HCT116 (cell line): Measurements from ENCODE around the gene TKFC. TPM values are rescaled to one million over a fixed set of nuclear protein-coding genes. Genes with fewer than 3 reads are reported as not detected.
A peak's percentile ranks its signal among the peaks of the same experiment; 100 is the strongest.

Experiments used
- ATAC-seq: fragments of 200-7000 bp; cut with Tn5 transposase; 2 replicates; pipeline ENCODE4 v1.9.1; 2020; ENCODE audit warnings: mild to moderate bottlenecking, moderate library complexity
- BruUV-seq: library from RNA; stranded (reverse); fragments of 400-500 nt; replicated peaks from 2 replicates; lab custom pipeline; 2021; lab: Mats Ljungman, UMichigan
- CTCF ChIA-PET: fragments of 300-600 bp; sonication (Branson Sonifier 250); formaldehyde crosslinking; loops from one replicate; lab custom pipeline; 2021; ENCODE audit warnings: antibody characterized with exemption; lab: Charles Lee
- POLR2A ChIA-PET: fragments of 300-600, 350-600 bp; sonication (Branson Sonifier 250); formaldehyde crosslinking; loops from one replicate; lab custom pipeline; 2021; ENCODE audit warnings: antibody characterized with exemption; lab: Charles Lee
- RAD21 ChIA-PET, 2 experiments: fragments of 300-600 bp; sonication (Branson Sonifier 250); formaldehyde crosslinking; loops; one replicate each; lab custom pipeline; 2023; ENCODE audit warnings: low total read pairs in 2 of 2; ENCODE audit not compliant: uncharacterized antibody in 2 of 2, unreplicated experiment in 2 of 2, low non-redundant PET in 1 of 2; lab: Charles Lee
- DNase-seq: peaks from one replicate; pipeline ENCODE4 v3.0.0-alpha.2; 2010; ENCODE audit warnings: low read depth, low spot score
- H2AFZ ChIP-seq: fragments of 200-600 bp; shearing (Covaris generic), sonication (generic); 2 replicates; pipeline ENCODE4 v1.6.1; 2017; ENCODE audit warnings: low read depth, mixed run types, mixed read lengths, antibody characterized with exemption, low read length; ENCODE audit not compliant: poor library complexity, severe bottlenecking
- H3K27ac ChIP-seq: 2 replicates; pipeline ENCODE4 v1.5.1; 2012; ENCODE audit warnings: low read depth, low read length
- H3K27me3 ChIP-seq: fragments of 200-600 bp; sonication (generic); 2 replicates; pipeline ENCODE4 v1.6.1; 2016; ENCODE audit warnings: mixed run types, low read length, mixed read lengths; ENCODE audit not compliant: insufficient read depth
- H3K36me3 ChIP-seq, 2 experiments: fragments of 200-500 bp in 1 of 2; fragments of 200-600 bp in 1 of 2; sonication (Bioruptor generic) in 1 of 2; sonication (generic) in 1 of 2; 2 replicates each; pipeline versions ENCODE4 v1.5.1 to v1.6.1; 2014 to 2016; ENCODE audit warnings: low read length in 2 of 2, inconsistent platforms in 1 of 2, mixed read lengths in 1 of 2, mixed run types in 1 of 2; ENCODE audit not compliant: insufficient read depth in 2 of 2, control insufficient read depth in 1 of 2
- H3K4me1 ChIP-seq, 2 experiments: fragments of 200-600 bp in 1 of 2; sonication (generic) in 1 of 2; 2 replicates each; pipeline versions ENCODE4 v1.5.1 to v1.6.1; 2012 to 2017; ENCODE audit warnings: low read length in 2 of 2, inconsistent platforms in 1 of 2, mild to moderate bottlenecking in 1 of 2, mixed read lengths in 1 of 2, mixed run types in 1 of 2, moderate library complexity in 1 of 2; ENCODE audit not compliant: insufficient read depth in 2 of 2, control insufficient read depth in 1 of 2
- H3K4me2 ChIP-seq: fragments of 200-600 bp; sonication (generic); 2 replicates; pipeline ENCODE4 v1.6.1; 2017; ENCODE audit warnings: mixed run types, low read length, mixed read lengths
- H3K4me3 ChIP-seq, 2 experiments: fragments of 200-600 bp in 1 of 2; sonication (generic) in 1 of 2; replicated peaks in 1 of 2; 2 replicates each; pipeline ENCODE4 v1.5.1; 2011 to 2016; ENCODE audit warnings: low read length in 2 of 2, control low read depth in 1 of 2, low read depth in 1 of 2, mild to moderate bottlenecking in 1 of 2, mixed read lengths in 1 of 2, mixed run types in 1 of 2
- H3K79me2 ChIP-seq: fragments of 200-600 bp; sonication (generic); 2 replicates; pipeline ENCODE4 v1.6.1; 2017; ENCODE audit warnings: mild to moderate bottlenecking, mixed run types, low read length, moderate library complexity, mixed read lengths; ENCODE audit not compliant: insufficient read depth
- H3K9ac ChIP-seq: fragments of 200-600 bp; sonication (generic); 2 replicates; pipeline ENCODE4 v1.6.1; 2016; ENCODE audit warnings: low read length, mixed read lengths
- H3K9me2 ChIP-seq: fragments of 200-600 bp; sonication (generic), shearing (Covaris generic); 2 replicates; pipeline ENCODE4 v1.6.1; 2017; ENCODE audit warnings: mixed run types, mild to moderate bottlenecking, moderate library complexity; ENCODE audit not compliant: insufficient read depth
- H3K9me3 ChIP-seq, 2 experiments: fragments of 200-500 bp in 1 of 2; fragments of 200-600 bp in 1 of 2; sonication (Bioruptor generic) in 1 of 2; sonication (generic) in 1 of 2; 2 replicates each; pipeline ENCODE4 v1.6.1; 2014 to 2017; ENCODE audit warnings: low read length in 2 of 2, mixed read lengths in 2 of 2, inconsistent platforms in 1 of 2, low read depth in 1 of 2, mild to moderate bottlenecking in 1 of 2, mixed run types in 1 of 2, moderate library complexity in 1 of 2; ENCODE audit not compliant: control insufficient read depth in 1 of 2, insufficient read depth in 1 of 2
- H4K20me1 ChIP-seq: fragments of 200-600 bp; sonication (generic), shearing (Covaris generic); 2 replicates; pipeline ENCODE4 v1.6.1; 2017; ENCODE audit warnings: mixed run types, mild to moderate bottlenecking, moderate library complexity; ENCODE audit not compliant: insufficient read depth
- CBX3 ChIP-seq: IDR thresholded peaks from 2 replicates; pipeline ENCODE4 v1.6.1; 2012; ENCODE audit warnings: low read depth
- CTCF ChIP-seq, 3 experiments: fragments of 200-600 bp in 1 of 3; sonication (generic) in 1 of 3; IDR thresholded peaks in 2 of 3; conservative IDR thresholded peaks in 1 of 3; 2 replicates each; pipeline ENCODE4 v1.5.1; 2012 to 2017; ENCODE audit warnings: low read depth in 2 of 3, low read length in 2 of 3, antibody characterized with exemption in 1 of 3, borderline replicate concordance in 1 of 3, control low read depth in 1 of 3, mild to moderate bottlenecking in 1 of 3, mixed read lengths in 1 of 3, mixed run types in 1 of 3, moderate library complexity in 1 of 3; ENCODE audit not compliant: insufficient read depth in 1 of 3
- ELF1 ChIP-seq: IDR thresholded peaks from 2 replicates; pipeline ENCODE4 v1.6.1; 2012; ENCODE audit warnings: low read depth, borderline replicate concordance
- EZH2 ChIP-seq: fragments of 200-600 bp; sonication (generic); IDR thresholded peaks from 2 replicates; pipeline ENCODE4 v1.6.1; 2017; ENCODE audit warnings: antibody characterized with exemption, mixed run types
- EZH2phosphoT487 ChIP-seq: fragments of 200-600 bp; IDR thresholded peaks from 2 replicates; pipeline ENCODE4 v1.6.1; 2018; ENCODE audit warnings: antibody characterized with exemption, borderline replicate concordance
- FOSL1 ChIP-seq: IDR thresholded peaks from 2 replicates; pipeline ENCODE4 v1.6.1; 2012; ENCODE audit warnings: low read depth
- JUND ChIP-seq: IDR thresholded peaks from 2 replicates; pipeline ENCODE4 v1.6.1; 2012
- POLR2A ChIP-seq: IDR thresholded peaks from 2 replicates; pipeline ENCODE4 v1.7.0; 2011; ENCODE audit warnings: borderline replicate concordance; ENCODE audit not compliant: insufficient read depth, insufficient read length; ENCODE audit errors: extremely low read depth
- POLR2AphosphoS5 ChIP-seq: IDR thresholded peaks from 2 replicates; pipeline ENCODE4 v1.6.1; 2011; ENCODE audit warnings: mild to moderate bottlenecking, low read depth, low read length, moderate library complexity
- SP1 ChIP-seq: IDR thresholded peaks from 2 replicates; pipeline ENCODE4 v1.6.1; 2012; ENCODE audit warnings: low read depth
- TCF7L2 ChIP-seq: IDR thresholded peaks from 2 replicates; pipeline ENCODE4 v1.7.0; 2011; ENCODE audit warnings: borderline replicate concordance, inconsistent platforms; ENCODE audit not compliant: insufficient read depth, insufficient read length; ENCODE audit errors: extremely low read depth
- YY1 ChIP-seq: IDR thresholded peaks from 2 replicates; pipeline ENCODE4 v1.6.1; 2011; ENCODE audit warnings: low read length, low read depth, moderate library complexity, mild to moderate bottlenecking; ENCODE audit not compliant: insufficient replicate concordance; ENCODE audit errors: extremely low read depth
- intact Hi-C: fragments of 100-400 bp; cut with micrococcal nuclease; formaldehyde crosslinking; loops from 2 replicates; pipeline ENCODE4 v1.10.0; 2022
- total RNA-seq: library from RNA; stranded (reverse); gene quantifications from one replicate; pipeline ENCODE4 v1.2.1, GENCODE V29; 2021; ENCODE audit not compliant: unreplicated experiment

TKFC gene
- total RNA-seq, 1 experiment from 2014 or later = 156 TPM

GRCh38 chr11:61297341-61297740 is 35.7 kb upstream of the TKFC start:
- no peaks in the 10 kb centered on the region for H3K27me3 ChIP-seq
- no peak overlapping the region for H3K9ac ChIP-seq
- peaks cover 29 to 45% of the 10 kb centered on the region in 2 experiments for H3K36me3 ChIP-seq
- H3K4me1 ChIP-seq = no peaks in the 10 kb centered on the region
- H3K27ac ChIP-seq = no peak overlapping the region
- ChIA-PET CTCF (no interaction called here), POLR2A (no interaction called here), RAD21 (no interaction called here)
- H3K4me2 ChIP-seq = no peak overlapping the region
- no peaks in the 10 kb centered on the region for H3K79me2 ChIP-seq
- BruUV-seq = TSS peak; percentile 22
- no peak for TF ChIP-seq EZH2phosphoT487
- H3K9me2 ChIP-seq = no peaks in the 10 kb centered on the region
- ATAC-seq = no peak
- H4K20me1 ChIP-seq = no peaks in the 10 kb centered on the region
- H3K9me3 ChIP-seq = no peaks in the 10 kb centered on the region
- DNase-seq = no peak
- intact Hi-C loops = no loop called here
- no peak overlapping the region for H3K4me3 ChIP-seq
- H2AFZ ChIP-seq = no peak overlapping the region

- DNase-seq (no peak), ATAC-seq (no peak)
- Histone ChIP-seq H3K4me2 (no peak overlapping the region), H3K9ac (no peak overlapping the region), H3K36me3 (peaks cover 33 to 49% of the 10 kb centered on the region in 2 experiments), H3K27me3 (no peaks in the 10 kb centered on the region), H3K27ac (no peak overlapping the region), H3K4me1 (no peaks in the 10 kb centered on the region), H3K9me3 (no peaks in the 10 kb centered on the region), H3K79me2 (no peaks in the 10 kb centered on the region), H3K4me3 (no peak overlapping the region), H3K9me2 (no peaks in the 10 kb centered on the region), H4K20me1 (no peaks in the 10 kb centered on the region), H2AFZ (no peak overlapping the region)
- TF ChIP-seq POLR2AphosphoS5 (no peak), TCF7L2 (no peak), YY1 (no peak), POLR2A (no peak), ELF1 (no peak), CTCF (IDR thresholded peaks at IDR 0.05 in 2 of 3, conservative IDR thresholded peaks at IDR 0.05 in 1 of 3; ENCODE audit: borderline replicate concordance in 1 of 3, insufficient read depth in 1 of 3, low read depth in 2 of 3, low read length in 2 of 3) (no peak), FOSL1 (no peak), EZH2 (no peak), JUND (no peak), EZH2phosphoT487 (no peak), SP1 (no peak), CBX3 (no peak)
- RAD21 ChIA-PET = no interaction called here
- POLR2A ChIA-PET = no interaction called here
- intact Hi-C loops = no loop called here
- BruUV-seq = no TSS peak
- CTCF ChIA-PET = no interaction called here
These were observed 35.3 kb upstream of the TKFC start for GRCh38 chr11:61297746-61298145.
